CD14-positive monocyte (primary cell): Measurements from ENCODE around the gene RERE. TPM values are rescaled to one million over a fixed set of nuclear protein-coding genes. Genes with fewer than 3 reads are reported as not detected.

Experiments
- DNase-seq, 3 donors: peaks; one replicate each; pipeline ENCODE4 v3.0.0-alpha.2; 2011 to 2022
- H2AFZ ChIP-seq: 2 replicates; pipeline ENCODE4 v1.6.0; 2012; ENCODE audit warnings: mild to moderate bottlenecking, low read depth, low read length, inconsistent platforms; ENCODE audit not compliant: insufficient read depth, poor library complexity, severe bottlenecking
- H3K27ac ChIP-seq, 2 donors: 1 replicate in 1 of 2; 2 replicates in 1 of 2; pipeline ENCODE4 v1.5.1; 2012 to 2013; ENCODE audit warnings: low read length in 2 of 2, control low read depth in 1 of 2, inconsistent platforms in 1 of 2, low read depth in 1 of 2, mild to moderate bottlenecking in 1 of 2
- H3K27me3 ChIP-seq, 2 donors: one replicate each; pipeline versions ENCODE4 v1.6.0 to v1.6.1; 2011 to 2013; ENCODE audit warnings: low read length in 2 of 2; ENCODE audit not compliant: control insufficient read depth in 2 of 2, insufficient read depth in 2 of 2
- H3K36me3 ChIP-seq, 2 donors: replicated peaks in 1 of 2; 1 replicate in 1 of 2; 2 replicates in 1 of 2; pipeline versions ENCODE4 v1.5.1 to v1.6.1; 2012 to 2013; ENCODE audit warnings: low read length in 2 of 2, control low read depth in 1 of 2, inconsistent platforms in 1 of 2, mild to moderate bottlenecking in 1 of 2; ENCODE audit not compliant: insufficient read depth in 2 of 2, control insufficient read depth in 1 of 2
- H3K4me1 ChIP-seq, 2 donors: 1 replicate in 1 of 2; 2 replicates in 1 of 2; pipeline versions ENCODE4 v1.5.1 to v1.6.1; 2012 to 2013; ENCODE audit warnings: low read length in 2 of 2, control low read depth in 1 of 2, inconsistent platforms in 1 of 2, mild to moderate bottlenecking in 1 of 2, moderate library complexity in 1 of 2; ENCODE audit not compliant: insufficient read depth in 2 of 2, control insufficient read depth in 1 of 2
- H3K4me2 ChIP-seq: replicated peaks from 2 replicates; pipeline ENCODE3; 2012; ENCODE audit warnings: low read length, moderate library complexity, mild to moderate bottlenecking; ENCODE audit not compliant: poor library complexity, severe bottlenecking; ENCODE audit errors: extremely low read depth
- H3K4me3 ChIP-seq, 3 experiments: fragments of 200-600 bp in 1 of 3; sonication (generic) in 1 of 3; replicated peaks in 1 of 3; 1 replicate in 2 of 3; 2 replicates in 1 of 3; pipeline ENCODE4 v1.5.1; 2011 to 2013; ENCODE audit warnings: low read length in 3 of 3, mild to moderate bottlenecking in 3 of 3, control low read depth in 2 of 3, low read depth in 2 of 3, inconsistent platforms in 1 of 3, moderate library complexity in 1 of 3
- H3K79me2 ChIP-seq: 2 replicates; pipeline ENCODE4 v1.6.0; 2012; ENCODE audit warnings: mild to moderate bottlenecking, control low read depth, inconsistent platforms, low read length, moderate library complexity; ENCODE audit not compliant: insufficient read depth
- H3K9ac ChIP-seq: 2 replicates; pipeline ENCODE4 v1.6.0; 2017; ENCODE audit warnings: low read length, mild to moderate bottlenecking; ENCODE audit not compliant: insufficient read depth, poor library complexity, severe bottlenecking
- H3K9me3 ChIP-seq, 2 donors: replicated peaks in 1 of 2; 1 replicate in 1 of 2; 2 replicates in 1 of 2; pipeline versions ENCODE4 v1.5.1 to v1.6.1; 2012 to 2013; ENCODE audit warnings: low read length in 2 of 2, control low read depth in 1 of 2; ENCODE audit not compliant: control insufficient read depth in 1 of 2, insufficient read depth in 1 of 2
- H4K20me1 ChIP-seq: 2 replicates; pipeline ENCODE4 v1.6.0; 2012; ENCODE audit warnings: mild to moderate bottlenecking, low read length, control low read depth, moderate library complexity; ENCODE audit not compliant: insufficient read depth
- H3K27ac Mint-ChIP-seq, 7 donors: one replicate each; pipeline ENCODE4 v1.8.0; 2020; ENCODE audit warnings: mild to moderate bottlenecking in 7 of 7, mixed read lengths in 7 of 7, moderate library complexity in 6 of 7, inconsistent platforms in 2 of 7
- H3K27me3 Mint-ChIP-seq, 3 donors: one replicate each; pipeline ENCODE4 v1.8.0; 2021 to 2022; ENCODE audit warnings: low read depth in 3 of 3, mild to moderate bottlenecking in 3 of 3, mixed read lengths in 3 of 3, moderate library complexity in 3 of 3, inconsistent platforms in 1 of 3
- H3K36me3 Mint-ChIP-seq, 2 donors: one replicate each; pipeline ENCODE4 v1.8.0; 2020; ENCODE audit warnings: mixed read lengths in 2 of 2, inconsistent platforms in 1 of 2, mild to moderate bottlenecking in 1 of 2
- H3K4me1 Mint-ChIP-seq: one replicate; pipeline ENCODE4 v1.8.0; 2020; ENCODE audit warnings: mild to moderate bottlenecking, mixed read lengths
- H3K4me3 Mint-ChIP-seq, 2 donors: one replicate each; pipeline ENCODE4 v1.8.0; 2020; ENCODE audit warnings: mild to moderate bottlenecking in 2 of 2, mixed read lengths in 2 of 2, moderate library complexity in 1 of 2
- H3K9me3 Mint-ChIP-seq, 7 donors: one replicate each; pipeline ENCODE4 v1.8.0; 2020 to 2022; ENCODE audit warnings: mixed read lengths in 7 of 7, mild to moderate bottlenecking in 6 of 7, moderate library complexity in 6 of 7, inconsistent platforms in 2 of 7
- CTCF ChIP-seq: fragments of 200-600 bp; IDR thresholded peaks from one replicate; pipeline ENCODE4 v1.8.0; 2022; ENCODE audit warnings: antibody characterized with exemption, mild to moderate bottlenecking
- WGBS: methylation state at CpG from one replicate; pipeline ENCODE4 v1.1.5; 2013; ENCODE audit warnings: missing lambda C conversion rate; ENCODE audit not compliant: insufficient coverage; 5-methylcytosine and 5-hydroxymethylcytosine counted together
- intact Hi-C, 2 donors: fragments of 100-400 bp; cut with micrococcal nuclease; formaldehyde crosslinking; loops; one replicate each; pipeline versions ENCODE4 v1.15.0 to v1.15.1; 2023
- polyA plus RNA-seq, 3 donors: library from polyadenylated mRNA; depleted of rRNA in 1 of 3; unstranded in 2 of 3; stranded (reverse) in 1 of 3; fragments of 300-500 nt in 2 of 3; fragments of >200 nt in 1 of 3; fragmentation: Illumina TruSeq in 2 of 3; gene quantifications; 1 replicate in 2 of 3; 2 replicates in 1 of 3; pipeline ENCODE4 v1.2.3, GENCODE V29; 2012 to 2021

The RERE gene
- polyA plus RNA-seq, 3 donors = 1.2 to 19.4 (median 3.8) TPM

- peaks cover 9 to 15% of the 10 kb centered on the region in 2 donors for H3K36me3 Mint-ChIP-seq
- 0% methylated on average over 6 of the region's 19 CpGs for WGBS
- Histone ChIP-seq H3K4me2 (peak overlapping the region; percentile 84), H3K9ac (peak overlapping the region; percentile 84), H3K4me1 (peaks cover 72 to 89% of the 10 kb centered on the region in 2 donors), H2AFZ (peak overlapping the region; percentile 86), H3K36me3 (peaks cover 27 to 34% of the 10 kb centered on the region in 2 donors), H3K27me3 (no peaks in the 10 kb centered on the region), H3K4me3 (peak overlapping the region; percentile 70 to 97 (median 92)), H3K79me2 (peaks cover 73% of the 10 kb centered on the region), H3K9me3 (no peaks in the 10 kb centered on the region), H4K20me1 (peaks cover 39% of the 10 kb centered on the region), H3K27ac (peak overlapping the region; percentile 77 to 88)
- no peak for TF ChIP-seq CTCF
- no peak overlapping the region for H3K4me3 Mint-ChIP-seq
- intact Hi-C loops = loop anchor here (10.0 kb wide), 2 partner anchors 102 to 282 kb away; no protein-coding TSS in a partner anchor
- no peaks in the 10 kb centered on the region for H3K9me3 Mint-ChIP-seq
- no peak overlapping the region for H3K27ac Mint-ChIP-seq
- H3K4me1 Mint-ChIP-seq = peaks cover 43% of the 10 kb centered on the region
- peak in 2 of 3 donors; percentile 22 to 35 for DNase-seq
- H3K27me3 Mint-ChIP-seq = peaks cover 0 to 4% (median 0%) of the 10 kb centered on the region in 3 donors
These were observed 394.8 kb downstream of the RERE start for GRCh38 chr1:8422510-8423268.

- H3K27me3 Mint-ChIP-seq = peaks cover 0 to 4% (median 0%) of the 10 kb centered on the region in 3 donors
- peaks cover 42% of the 10 kb centered on the region for H3K4me1 Mint-ChIP-seq
- TF ChIP-seq CTCF = no peak
- Histone ChIP-seq H3K9me3 (no peaks in the 10 kb centered on the region), H3K27ac (peak overlapping the region in 1 of 2 donors; percentile 88), H3K4me2 (peak overlapping the region; percentile 84), H3K36me3 (peaks cover 27 to 43% of the 10 kb centered on the region in 2 donors), H3K4me1 (peaks cover 71 to 89% of the 10 kb centered on the region in 2 donors), H3K27me3 (no peaks in the 10 kb centered on the region), H3K79me2 (peaks cover 80% of the 10 kb centered on the region), H3K4me3 (peak overlapping the region; percentile 70 to 97 (median 92)), H4K20me1 (peaks cover 49% of the 10 kb centered on the region), H3K9ac (peak overlapping the region; percentile 84), H2AFZ (no peak overlapping the region)
- H3K27ac Mint-ChIP-seq = no peak overlapping the region
- no peak overlapping the region for H3K4me3 Mint-ChIP-seq
- peaks cover 13% of the 10 kb centered on the region in 2 donors for H3K36me3 Mint-ChIP-seq
- no peaks in the 10 kb centered on the region for H3K9me3 Mint-ChIP-seq
- 100% methylated on average over 1 of the region's 6 CpGs for WGBS
- no peak for DNase-seq
- intact Hi-C loops = loop anchor here (10.0 kb wide), 2 partner anchors 103 to 283 kb away; no protein-coding TSS in a partner anchor
These were observed 395.7 kb downstream of the RERE start for GRCh38 chr1:8421721-8422120.
